NCI-H526 treated with DMSO at 0.1 percent for 48 hours (cell line): ENCODE data around the gene CHMP6.

ENCODE experiments used
- DNase-seq: peaks from one replicate; lab custom pipeline; 2025; lab: John Stamatoyannopoulos, UW

Gene CHMP6

DNA sequence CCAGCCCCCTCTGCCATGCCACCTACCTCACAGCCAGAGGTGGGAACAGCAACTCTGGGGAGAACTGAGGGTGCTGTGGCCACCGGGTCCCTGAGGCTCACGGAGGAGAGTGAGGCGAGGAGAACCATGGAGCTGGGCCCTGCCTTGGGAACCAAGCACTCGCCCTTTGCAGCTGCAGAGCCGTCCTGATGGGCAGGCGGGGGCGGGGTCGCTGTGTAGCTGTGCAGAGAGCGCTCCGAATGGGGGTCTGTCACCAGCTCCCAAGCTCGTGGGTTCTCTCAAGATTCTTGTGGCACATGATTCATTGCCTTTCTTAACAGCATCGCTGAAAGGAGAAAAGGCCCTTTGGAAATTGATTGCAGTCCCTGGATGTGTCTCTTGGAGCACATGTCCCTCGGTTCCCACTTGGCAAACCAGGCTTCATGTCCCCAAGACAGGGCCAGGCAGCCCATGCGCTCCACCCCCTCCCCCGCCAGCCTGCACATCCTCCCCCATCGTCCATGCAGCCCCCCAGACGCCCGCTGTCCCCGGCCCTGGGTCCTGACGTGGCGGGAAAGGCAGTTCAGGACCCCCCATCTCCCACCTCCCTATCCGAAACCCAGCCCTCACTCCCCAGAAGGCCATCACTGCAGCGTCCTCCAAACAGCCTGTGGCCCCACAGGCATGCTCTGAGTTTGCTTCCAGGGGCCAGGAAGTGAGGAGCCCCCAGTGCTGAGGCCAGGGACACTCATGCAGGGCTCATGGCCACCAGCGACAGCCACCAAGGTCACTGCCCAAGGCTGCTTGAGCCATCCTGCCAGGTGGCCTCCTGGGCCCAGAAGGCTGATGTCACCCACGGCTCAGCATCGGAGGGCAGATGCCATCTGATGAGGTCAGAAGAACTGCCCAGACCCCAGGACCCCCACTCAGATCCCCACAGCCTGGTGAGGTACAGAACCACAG lies 20.6 kb upstream of the CHMP6 start:
- DNase-seq: no peak

DNA sequence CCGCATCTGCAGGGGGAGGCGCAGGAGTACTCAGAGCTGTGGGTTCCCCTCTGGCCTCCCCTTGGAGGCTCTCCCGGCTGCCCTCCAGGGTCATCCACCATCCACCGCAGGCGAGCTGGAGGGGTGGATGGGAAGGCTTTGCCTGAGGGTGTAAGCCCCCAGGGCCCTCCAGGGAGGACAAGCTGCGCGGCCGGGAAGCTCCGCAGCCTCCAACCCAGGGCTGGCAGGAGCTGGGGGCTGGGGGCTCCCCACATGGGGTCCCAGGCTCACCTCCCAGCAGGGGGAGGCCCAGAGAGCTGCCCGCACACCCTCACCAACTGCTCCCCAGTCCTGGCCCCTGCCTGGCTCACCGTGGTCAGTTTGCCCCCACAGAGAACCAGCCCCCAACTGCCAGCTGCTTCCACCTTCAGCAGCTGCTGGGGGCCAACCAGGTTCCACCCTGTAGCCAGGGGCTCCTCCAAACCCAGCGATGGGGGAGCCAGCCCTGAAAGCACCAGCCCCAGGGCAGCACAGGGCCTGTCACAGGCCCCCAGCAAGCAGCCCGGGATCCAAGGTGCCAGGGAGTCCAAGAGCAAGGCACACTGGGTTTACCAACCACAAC lies 19.8 kb upstream of the CHMP6 start:
- DNase-seq: no peak

DNA sequence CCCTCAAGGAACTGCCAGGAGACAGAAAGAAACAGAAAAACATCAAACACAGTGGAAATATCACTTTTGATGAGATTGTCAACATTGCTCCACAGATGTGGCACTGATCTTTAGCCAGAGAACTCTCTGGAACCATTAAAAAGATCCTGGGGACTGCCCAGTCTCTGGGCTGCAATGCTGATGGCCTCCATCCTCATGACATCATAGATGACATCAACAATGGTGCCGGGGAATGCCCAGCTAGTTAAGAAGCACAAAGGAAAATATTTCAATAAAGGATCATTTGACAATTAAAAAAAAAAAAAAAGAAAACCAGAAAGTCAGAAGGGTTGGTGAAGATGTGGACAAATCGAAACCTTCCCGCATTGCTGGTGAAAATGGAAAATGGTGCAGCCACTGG lies 14.9 kb upstream of the CHMP6 start:
- no peak for DNase-seq

DNA sequence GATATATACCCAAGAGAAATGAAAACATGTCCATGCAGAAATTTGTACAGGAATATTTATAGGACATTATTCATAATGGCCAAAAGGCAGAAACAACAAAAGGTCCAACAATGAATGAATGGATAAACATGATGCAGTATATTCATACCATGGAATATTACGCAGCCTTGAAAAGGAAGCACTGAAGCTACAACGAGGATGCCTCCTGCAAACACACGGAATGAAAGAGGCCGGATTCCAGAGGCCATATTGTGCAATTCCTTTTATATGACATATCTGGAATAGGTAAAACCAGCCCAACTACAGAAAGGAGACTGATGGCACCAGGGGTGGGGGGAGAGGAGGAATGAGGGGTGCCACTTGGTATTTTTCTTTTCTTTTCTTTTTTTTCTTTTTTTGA lies 14.5 kb upstream of the CHMP6 start:
- no peak for DNase-seq

DNA sequence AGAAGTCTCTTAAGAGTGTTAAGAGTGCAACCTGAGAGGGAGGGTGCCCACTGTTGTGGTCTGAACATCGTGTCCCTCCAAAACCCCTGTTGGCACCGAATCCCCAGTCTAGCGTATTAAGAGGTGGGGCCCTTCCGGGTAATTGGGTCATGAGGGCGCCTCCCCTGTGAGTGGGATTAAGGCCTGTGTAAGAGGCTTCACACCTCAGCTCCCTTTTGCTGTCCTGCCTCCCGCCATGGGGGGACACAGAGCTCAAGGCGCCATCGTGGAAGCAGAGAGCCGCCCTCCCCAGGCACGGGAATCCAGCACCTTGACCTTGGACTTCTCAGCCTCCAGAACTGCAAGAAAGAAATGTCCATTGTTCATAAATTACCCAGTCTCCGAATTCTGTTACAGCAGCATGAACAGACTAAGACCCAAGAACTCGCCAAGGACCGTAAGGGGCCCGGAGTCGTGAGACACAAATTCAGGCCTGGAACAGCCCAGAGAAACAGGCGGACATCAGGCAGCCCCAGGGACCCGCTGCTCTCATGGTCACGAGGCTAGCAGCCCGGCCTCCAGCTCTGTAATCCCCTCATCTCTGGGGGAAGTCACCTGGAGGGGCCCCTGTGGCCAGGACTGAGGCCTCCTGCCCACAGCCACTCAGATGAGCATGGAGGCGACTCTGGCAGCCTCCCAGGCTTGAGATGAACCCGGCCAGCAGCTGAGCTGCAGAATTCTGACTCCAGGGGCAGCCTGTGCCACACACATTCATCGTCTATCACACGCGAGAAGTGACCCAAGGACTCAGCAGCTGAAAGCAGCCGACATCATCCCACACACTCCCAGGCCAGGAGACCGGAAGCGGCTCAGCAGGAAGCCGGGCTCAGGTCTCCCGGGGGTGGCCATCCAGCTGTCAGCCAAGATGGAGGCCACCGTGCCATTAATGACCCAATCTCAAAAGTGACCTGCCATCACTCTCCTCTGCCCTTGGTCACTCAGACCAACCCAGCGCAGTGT lies 12.8 kb upstream of the CHMP6 start:
- DNase-seq: no peak

GRCh38 chr17:80979547-80980378 lies 11.9 kb upstream of the CHMP6 start:
- no peak for DNase-seq

DNA sequence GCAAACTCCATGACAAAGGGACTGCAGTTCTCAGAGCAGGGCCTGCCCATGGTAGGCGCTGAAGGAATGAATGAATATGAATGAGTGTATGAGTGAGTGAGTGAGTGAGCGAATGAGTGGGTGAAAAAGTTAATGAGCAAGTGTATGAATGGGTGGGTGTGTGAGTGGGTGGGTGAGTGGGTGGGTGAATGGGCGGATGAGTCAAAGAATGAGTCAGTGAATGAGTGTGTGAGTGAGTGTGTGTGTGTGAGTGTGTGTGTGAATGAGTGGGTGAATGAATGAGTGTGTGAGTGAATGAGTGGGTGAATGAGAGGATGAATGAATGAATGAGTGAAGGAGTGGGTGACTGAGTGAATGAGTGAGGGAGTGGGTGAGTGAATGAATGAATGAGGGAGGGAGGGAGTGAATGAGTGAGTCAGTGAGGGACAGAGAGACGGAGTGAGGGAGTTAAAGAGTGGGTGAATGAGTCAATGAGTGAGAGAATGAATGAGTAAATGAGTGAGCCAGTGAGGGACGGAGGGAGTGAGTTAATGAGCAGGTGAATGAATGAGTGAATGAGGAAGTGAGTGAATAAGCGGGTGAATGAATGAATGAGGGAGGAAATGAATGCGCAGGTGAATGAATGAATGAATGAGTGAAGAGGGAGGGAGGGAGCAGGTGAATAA lies 11.1 kb upstream of the CHMP6 start:
- DNase-seq: no peak

DNA sequence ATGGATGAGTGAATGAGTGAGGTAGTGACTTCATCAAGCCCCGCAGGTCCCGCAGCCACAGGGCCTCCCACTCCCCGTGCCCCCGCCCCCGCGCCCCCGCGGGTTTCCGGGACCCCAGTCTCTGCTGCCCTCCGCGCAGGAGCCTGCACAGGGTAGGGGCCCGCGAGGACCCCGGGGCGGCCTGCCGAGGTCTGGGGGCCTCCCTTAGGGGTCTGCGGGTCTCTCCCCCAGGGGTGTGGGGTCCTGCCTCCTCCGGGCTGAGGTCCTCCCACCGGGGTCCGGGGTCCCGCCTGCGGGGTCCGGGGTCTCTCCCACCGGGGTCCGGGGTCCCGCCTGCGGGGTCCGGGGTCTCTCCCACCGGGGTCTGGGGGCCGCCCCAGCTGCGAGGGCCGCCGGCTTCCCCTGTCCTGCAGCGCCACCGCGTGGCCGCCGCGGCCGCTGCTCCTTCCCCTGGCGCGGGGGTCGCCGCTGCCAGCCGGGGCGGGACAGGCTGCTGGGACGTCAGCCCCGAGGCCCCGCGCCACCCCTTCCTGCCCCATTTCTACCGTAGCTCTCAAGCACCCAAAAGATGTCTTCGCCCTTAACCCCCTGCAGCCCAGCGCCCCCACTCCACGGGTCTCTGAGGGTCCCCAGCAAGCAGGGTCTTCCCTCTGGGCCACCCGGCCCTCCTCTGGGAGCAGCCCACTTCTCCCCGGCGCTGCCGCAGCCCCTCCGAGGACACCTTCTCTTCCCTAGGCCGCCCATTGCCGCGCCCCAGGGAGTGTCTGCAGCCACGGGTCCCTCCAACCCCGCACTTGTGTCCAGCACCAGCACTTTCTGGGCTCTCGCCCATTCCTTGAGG lies 10.4 kb upstream of the CHMP6 start:
- DNase-seq: no peak

- DNase-seq: no peak
Observed at GRCh38 chr17:80981929-80982425, 9.7 kb upstream of the CHMP6 start.

DNA sequence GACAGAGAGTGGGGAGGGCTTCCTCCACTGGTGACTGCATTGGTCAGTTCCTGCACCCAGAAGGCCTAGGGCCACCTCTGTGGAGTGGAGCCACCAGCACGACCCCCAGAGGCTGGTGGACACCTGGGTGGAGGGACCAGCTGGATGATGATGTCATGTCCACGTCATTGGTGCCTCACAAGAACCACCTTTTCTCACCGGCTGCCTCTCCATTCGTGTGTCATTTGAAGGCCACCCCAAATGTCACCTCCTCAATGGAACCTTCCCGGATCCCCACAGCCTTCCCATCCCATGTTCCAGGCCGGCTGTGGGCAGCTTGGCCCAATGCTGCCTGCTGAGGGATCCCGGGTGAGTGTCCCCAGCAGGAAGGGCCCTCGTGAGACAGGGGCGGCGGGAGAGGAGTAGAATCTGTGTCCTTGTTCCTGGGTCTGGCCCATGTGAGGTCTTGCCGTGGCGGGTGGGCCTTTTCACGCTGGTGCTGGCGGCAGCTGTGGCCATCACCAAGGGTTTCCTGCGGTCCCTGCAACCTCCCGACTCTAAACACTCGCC lies 9.1 kb upstream of the CHMP6 start:
- DNase-seq: no peak

- DNase-seq: no peak
Observed at GRCh38 chr17:80983545-80983944, 8.1 kb upstream of the CHMP6 start.

GRCh38 chr17:80984749-80985148 lies 6.9 kb upstream of the CHMP6 start:
- no peak for DNase-seq

DNA sequence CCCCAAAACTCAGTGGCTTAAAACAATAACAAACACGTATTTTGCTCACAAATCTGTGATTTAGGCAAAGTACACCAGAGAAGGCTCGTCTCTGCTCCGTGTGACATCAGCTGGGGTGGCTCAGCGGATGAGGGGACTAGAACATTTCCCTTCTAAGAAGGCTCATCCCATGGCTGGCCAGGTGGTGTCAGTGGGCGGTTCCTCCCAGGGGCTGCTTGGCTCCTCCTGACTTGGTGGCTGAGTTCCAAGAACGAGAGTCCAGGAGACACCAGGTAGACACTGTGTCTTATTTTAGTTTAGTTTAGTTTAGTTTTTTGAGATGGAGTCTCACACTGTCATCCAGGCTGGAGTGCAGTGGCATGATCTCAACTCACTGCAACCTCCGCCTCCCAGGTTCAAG lies 5.6 kb upstream of the CHMP6 start:
- no peak for DNase-seq

DNA sequence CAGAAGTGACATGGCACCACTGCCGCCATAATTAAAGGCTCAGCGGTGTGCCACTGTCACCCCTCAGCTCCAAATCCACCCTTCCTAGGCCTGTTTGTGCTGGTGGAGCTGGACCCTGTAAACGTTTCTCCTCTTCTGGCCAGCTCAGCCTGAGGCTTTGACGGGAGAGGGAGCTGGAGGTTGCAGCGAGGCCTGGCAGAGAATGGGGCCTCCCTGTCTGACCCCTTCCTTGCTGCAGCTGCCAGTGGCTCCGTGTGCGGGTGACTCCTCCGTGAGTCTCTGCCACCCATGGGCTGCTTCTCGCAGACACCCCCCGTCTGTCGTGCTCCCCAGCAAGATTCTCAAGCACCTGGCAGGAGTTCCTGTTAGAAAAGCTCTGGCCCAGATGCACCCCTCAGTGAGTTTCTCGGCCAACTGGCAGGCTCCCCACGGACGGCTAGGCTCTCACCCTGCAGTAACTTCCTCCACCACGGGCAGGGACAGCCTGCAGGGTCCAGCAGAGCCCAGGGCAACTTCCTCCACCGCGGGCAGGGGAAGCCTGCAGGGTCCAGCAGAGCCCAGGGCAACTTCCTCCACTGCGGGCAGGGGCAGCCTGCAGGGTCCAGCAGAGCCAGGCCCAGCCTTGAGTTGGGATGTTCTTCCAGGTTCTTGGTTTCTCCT lies 4.7 kb upstream of the CHMP6 start:
- DNase-seq: no peak

GRCh38 chr17:80987941-80988461 lies 3.6 kb upstream of the CHMP6 start:
- DNase-seq: no peak

- DNase-seq: no peak
Observed at GRCh38 chr17:80989586-80989913, 2.1 kb upstream of the CHMP6 start.

DNA sequence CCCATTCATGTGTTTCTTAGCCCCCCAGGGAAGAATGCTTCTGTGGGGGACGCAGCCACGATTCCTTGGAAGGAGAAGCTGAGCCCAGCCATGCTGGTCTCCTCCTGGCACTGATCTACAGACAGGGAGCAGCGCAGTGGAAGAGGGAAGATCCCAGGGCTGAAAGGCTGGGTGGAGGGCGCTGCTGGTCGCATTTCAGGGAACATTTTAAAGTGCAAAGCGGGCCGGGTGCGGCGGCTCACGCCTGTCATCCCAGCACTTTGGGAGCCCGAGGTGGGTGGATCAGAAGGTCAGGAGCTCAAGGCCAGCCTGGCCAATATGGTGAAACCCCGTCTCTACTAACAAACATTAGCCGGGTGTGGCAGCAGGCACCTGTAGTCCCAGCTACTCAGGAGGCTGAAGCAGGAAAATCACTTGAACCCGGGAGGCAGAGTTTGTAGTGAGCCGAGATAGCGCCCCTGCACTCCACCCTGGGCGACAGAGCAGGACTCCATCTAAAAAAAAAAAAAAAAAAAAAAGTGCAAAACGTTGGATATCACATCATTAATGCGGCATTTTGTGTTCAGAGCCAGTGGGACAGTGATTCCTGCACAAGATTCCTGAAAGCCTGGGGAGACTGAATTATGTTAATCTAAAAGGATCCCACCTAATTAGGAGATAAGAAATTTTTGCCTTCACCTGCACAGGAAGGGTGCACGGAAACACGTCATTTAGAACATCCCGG lies 558 bp upstream of the CHMP6 start:
- DNase-seq: no peak
